Glomerular visceral epithelial cell (primary cell): Measurements from ENCODE around the gene IL36B.

ENCODE experiments used
- DNase-seq: peaks from one replicate; pipeline ENCODE4 v3.0.0-alpha.2; 2016; ENCODE audit errors: extremely low spot score

The IL36B gene

GRCh38 chr2:113075600-113075999, 22.9 kb upstream of the IL36B start:
- DNase-seq = no peak

- DNase-seq = no peak
Observed at GRCh38 chr2:113075030-113075429, 22.4 kb upstream of the IL36B start.

- DNase-seq = no peak
Observed at GRCh38 chr2:113073325-113073834, 20.7 kb upstream of the IL36B start.

- peak; percentile 43 for DNase-seq
Observed at GRCh38 chr2:113072584-113072983, 19.9 kb upstream of the IL36B start.

- no peak for DNase-seq
Observed at GRCh38 chr2:113070606-113070975, 17.9 kb upstream of the IL36B start.

- DNase-seq = peak; percentile 50
Observed at GRCh38 chr2:113069676-113070605, 17.3 kb upstream of the IL36B start.

GRCh38 chr2:113068706-113069485, 16.2 kb upstream of the IL36B start:
- peak; percentile 31 for DNase-seq

GRCh38 chr2:113068249-113068648, 15.6 kb upstream of the IL36B start:
- DNase-seq = no peak

- no peak for DNase-seq
Observed at GRCh38 chr2:113067681-113068080, 15.0 kb upstream of the IL36B start, which contains the start of gene IL1F10. Gene IL1F10, plus strand, starts transcription at chr2:113067970. Its CDS starts 4,769 bp downstream, at chr2:113072739.

GRCh38 chr2:113064898-113065297, 12.2 kb upstream of the IL36B start:
- no peak for DNase-seq

- no peak for DNase-seq
Observed at GRCh38 chr2:113064281-113064680, 11.6 kb upstream of the IL36B start.

- no peak for DNase-seq
Observed at GRCh38 chr2:113061896-113062770, 9.5 kb upstream of the IL36B start.

GRCh38 chr2:113061241-113061640, 8.6 kb upstream of the IL36B start:
- DNase-seq = no peak

- DNase-seq = no peak
Observed at GRCh38 chr2:113060796-113061195, 8.1 kb upstream of the IL36B start.

GRCh38 chr2:113060396-113060795, 7.7 kb upstream of the IL36B start:
- no peak for DNase-seq

GRCh38 chr2:113058998-113059960, 6.6 kb upstream of the IL36B start, which contains the start of gene IL36RN:
Gene IL36RN, plus strand, starts transcription at chr2:113059198. Its CDS starts 241 bp downstream, at chr2:113059439.
- no peak for DNase-seq

GRCh38 chr2:113058411-113058994, 5.8 kb upstream of the IL36B start:
- DNase-seq = no peak

GRCh38 chr2:113057117-113057516, 4.5 kb upstream of the IL36B start:
- no peak for DNase-seq

GRCh38 chr2:113056521-113056920, 3.9 kb upstream of the IL36B start:
- no peak for DNase-seq

GRCh38 chr2:113054066-113054465, 1.4 kb upstream of the IL36B start:
- no peak for DNase-seq
